HG02571 (cell line): Measurements from ENCODE around the gene CMTM3.
A peak's percentile ranks its signal among the peaks of the same experiment; 100 is the strongest.
"Not testable (repeated sequence)": the region's sequence is repeated elsewhere in the genome, so short reads cannot be mapped to it uniquely, and the experiment has no call there.

Experiments used
- ATAC-seq: cut with Tn5 transposase; IDR thresholded peaks from one replicate; pipeline ENCODE4 v1.9.1; 2021; ENCODE audit warnings: mild to moderate bottlenecking, moderate library complexity; ENCODE audit not compliant: unreplicated experiment

The CMTM3 gene

GRCh38 chr16:66604376-66605176, at the start of gene CMTM3:
Gene CMTM3 (plus strand): TSS chr16:66604704. CDS start chr16:66604806, 102 bp downstream.
- ATAC-seq, result peak; percentile 44

GRCh38 chr16:66560107-66560506, 44.4 kb upstream of the CMTM3 start:
- ATAC-seq, result no peak

GRCh38 chr16:66561381-66562080, 43.0 kb upstream of the CMTM3 start:
- no peak for ATAC-seq

GRCh38 chr16:66562409-66562808, 42.1 kb upstream of the CMTM3 start:
- no peak for ATAC-seq

GRCh38 chr16:66562986-66563385, 41.5 kb upstream of the CMTM3 start:
- no peak for ATAC-seq

- ATAC-seq, result no peak
These were observed 40.8 kb upstream of the CMTM3 start for GRCh38 chr16:66563574-66564334.

GRCh38 chr16:66566051-66566901, 38.2 kb upstream of the CMTM3 start, which contains the start of gene CMTM1:
Gene CMTM1 (plus strand): TSS chr16:66566439. CDS start chr16:66566514, 75 bp downstream.
- ATAC-seq, result no peak

GRCh38 chr16:66567270-66567669, 37.2 kb upstream of the CMTM3 start:
- not testable (repeated sequence) for ATAC-seq

- no peak for ATAC-seq
These were observed 36.1 kb upstream of the CMTM3 start for GRCh38 chr16:66568355-66568754.

GRCh38 chr16:66569131-66569530, 35.4 kb upstream of the CMTM3 start:
- ATAC-seq, result no peak

- no peak for ATAC-seq
These were observed 34.6 kb upstream of the CMTM3 start for GRCh38 chr16:66569827-66570405.

- no peak for ATAC-seq
These were observed 32.1 kb upstream of the CMTM3 start for GRCh38 chr16:66572356-66572755.

GRCh38 chr16:66574081-66574480, 30.4 kb upstream of the CMTM3 start:
- no peak for ATAC-seq

GRCh38 chr16:66574531-66574930, 30.0 kb upstream of the CMTM3 start:
- ATAC-seq, result no peak

GRCh38 chr16:66575060-66575459, 29.4 kb upstream of the CMTM3 start:
- no peak for ATAC-seq

GRCh38 chr16:66576296-66576695, 28.2 kb upstream of the CMTM3 start:
- no peak for ATAC-seq

- no peak for ATAC-seq
These were observed 25.6 kb upstream of the CMTM3 start, which contains the start of gene CMTM2 for GRCh38 chr16:66578651-66579531. Gene CMTM2 (plus strand): TSS chr16:66579463. CDS start chr16:66579608, 145 bp downstream.

GRCh38 chr16:66580605-66581209, 23.8 kb upstream of the CMTM3 start:
- no peak for ATAC-seq
